Colon (tissue), 2 donors: ENCODE data around the gene HHIPL1.

Experiments
- FAIRE-seq: peaks from 2 replicates; lab custom pipeline; 2012; peaks lifted over from hg19 to GRCh38; lab: Jason Lieb, UNC
- donor health status: control.
- donor health status: control.

The HHIPL1 gene

DNA sequence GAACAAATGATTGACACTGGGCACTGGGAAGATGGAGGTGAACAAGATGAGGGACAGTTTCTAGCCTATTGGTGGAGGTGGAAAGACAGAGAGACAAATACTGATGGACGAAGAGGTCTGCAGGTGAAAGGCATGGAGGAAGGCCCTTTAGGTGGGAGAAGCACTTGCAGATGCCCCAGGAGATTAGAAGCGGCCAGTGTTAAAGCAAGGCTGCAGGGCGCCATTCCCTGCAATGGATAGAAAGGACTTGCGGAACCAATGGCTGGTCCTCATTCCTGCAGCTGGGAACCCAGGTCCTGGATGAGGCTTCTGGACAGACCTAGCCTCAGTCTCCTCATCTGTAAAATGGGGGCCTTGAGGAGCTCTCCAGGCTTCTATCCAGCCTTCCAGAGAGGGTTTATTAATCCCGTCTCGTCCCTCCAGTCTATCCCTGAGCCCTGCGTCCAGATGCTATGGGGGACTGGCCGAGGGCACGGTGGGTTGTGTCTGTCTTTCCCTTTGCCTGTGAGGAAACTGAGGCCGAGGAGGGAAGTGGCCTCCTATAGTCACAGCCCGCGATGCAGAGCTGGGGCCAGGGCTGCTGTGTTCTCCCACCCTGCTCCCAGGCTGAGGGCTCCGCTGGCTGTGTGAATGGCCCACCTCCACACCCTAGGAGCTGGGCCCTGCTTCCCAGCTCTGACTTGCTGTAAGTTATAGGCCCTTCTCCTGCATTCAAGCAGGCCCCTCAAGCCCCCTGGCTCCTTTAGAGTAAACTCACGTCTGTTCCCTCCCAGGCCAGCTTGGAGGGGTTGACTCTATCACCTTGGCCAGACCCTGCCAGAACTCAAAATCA is 72.1 kb downstream of the HHIPL1 start:
- FAIRE-seq, result no peak

DNA sequence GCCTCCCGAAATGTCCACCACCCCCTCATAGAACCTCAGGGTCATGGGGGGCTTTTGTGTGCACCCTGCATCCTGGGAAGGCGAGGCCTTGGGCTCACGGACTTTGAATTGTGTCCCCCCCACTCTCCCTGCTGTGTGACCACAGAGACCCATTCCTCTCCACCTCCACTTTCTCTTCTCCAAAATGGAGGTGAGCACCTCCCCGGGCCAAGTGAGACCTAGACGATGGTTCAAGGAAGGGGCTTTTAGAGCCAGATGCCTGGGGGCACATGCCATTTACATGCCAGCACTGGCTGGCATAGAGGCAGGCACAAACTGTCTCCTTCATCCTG is 72.7 kb downstream of the HHIPL1 start:
- no peak for FAIRE-seq

DNA sequence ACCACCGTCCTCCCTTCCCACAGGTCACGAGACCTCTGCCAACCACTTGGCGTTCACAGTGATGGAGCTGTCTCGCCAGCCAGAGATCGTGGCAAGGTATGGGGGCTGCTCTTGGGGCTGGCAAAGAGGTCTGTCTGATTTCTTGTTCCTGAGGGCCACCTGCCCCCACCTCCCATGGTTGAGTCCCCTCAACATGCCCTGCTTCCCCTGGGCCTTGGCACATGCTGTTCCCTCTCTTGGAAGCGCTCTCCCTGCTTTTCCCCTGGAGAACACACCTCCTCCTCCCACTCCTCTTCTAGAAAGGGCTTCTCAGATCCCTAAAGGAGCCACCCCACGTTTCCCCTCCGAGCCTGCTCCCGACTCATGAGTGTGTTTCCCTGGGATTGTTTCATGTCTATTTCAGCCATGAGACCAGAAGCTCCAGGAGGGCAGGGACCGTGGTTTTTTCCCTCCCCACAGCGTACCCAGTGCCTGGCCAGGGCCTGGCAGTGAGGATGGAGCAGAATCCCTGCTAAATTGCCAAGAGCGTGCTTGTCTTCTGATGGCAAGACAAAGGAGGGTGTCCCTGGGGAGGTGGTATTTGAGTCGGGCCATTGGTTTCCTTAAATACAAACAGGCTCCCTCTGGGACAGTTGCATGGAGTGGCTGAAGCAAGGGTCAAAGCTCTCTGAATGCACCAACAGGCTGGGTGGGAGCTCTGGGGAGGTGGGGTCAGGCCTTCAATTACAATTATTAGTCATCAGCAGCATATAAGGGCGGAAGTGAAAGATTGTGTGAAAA is 73.3 kb downstream of the HHIPL1 start:
- no peak for FAIRE-seq

DNA sequence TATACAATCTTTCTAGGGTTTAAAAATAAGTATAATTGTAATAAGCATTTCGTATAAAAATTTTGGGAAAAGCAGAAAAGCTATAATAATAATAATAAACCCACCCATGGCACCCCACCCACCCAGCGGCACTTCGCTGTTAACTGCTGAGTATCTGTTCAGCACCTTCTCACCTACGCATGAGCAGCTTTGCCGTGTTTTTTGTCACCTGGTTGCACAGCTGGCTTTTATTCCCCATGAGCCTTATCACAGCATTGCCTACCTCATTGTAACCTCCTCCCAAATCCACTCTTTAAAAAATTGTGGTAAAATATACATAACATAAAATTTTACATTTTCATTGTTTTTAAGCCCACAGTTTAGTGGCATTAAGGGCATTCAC is 73.9 kb downstream of the HHIPL1 start:
- no peak for FAIRE-seq

DNA sequence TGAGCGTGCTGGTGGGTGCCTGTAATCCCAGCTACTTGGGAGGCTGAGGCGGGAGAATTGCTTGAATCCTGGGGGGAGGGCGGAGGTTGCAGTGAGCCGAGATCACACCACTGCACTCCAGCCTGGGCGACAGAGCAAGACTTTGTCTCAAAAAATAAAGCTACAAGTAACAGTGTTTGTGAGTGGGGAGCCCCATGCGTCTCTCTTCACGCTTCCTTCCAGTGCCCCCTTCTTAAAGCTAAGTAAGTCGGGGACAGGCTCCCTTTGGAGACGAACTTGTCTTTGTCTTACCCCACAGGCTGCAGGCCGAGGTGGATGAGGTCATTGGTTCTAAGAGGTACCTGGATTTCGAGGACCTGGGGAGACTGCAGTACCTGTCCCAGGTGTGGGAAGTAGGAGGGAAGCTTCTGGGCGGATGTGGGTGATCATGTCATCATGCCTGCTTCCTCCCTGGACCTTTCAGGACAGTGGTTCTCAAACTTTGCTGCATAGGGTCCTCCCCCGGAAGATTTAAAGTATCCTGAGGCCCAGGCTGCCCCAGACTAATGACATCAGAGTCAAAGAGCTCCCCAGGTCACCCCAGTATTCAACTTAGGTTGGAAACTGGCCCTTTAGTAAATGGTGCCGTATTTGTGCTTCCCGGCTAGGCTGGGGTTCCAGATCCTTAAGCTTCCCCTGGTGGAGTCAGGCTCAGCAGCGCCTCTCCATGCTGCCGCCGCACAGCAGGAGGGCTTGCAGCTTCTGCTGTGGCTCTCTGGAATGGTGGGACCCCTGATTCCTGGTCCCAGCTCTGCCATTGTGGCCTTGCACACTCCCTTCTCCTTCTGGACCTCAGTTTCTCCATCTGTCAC is 76.2 kb downstream of the HHIPL1 start:
- no peak for FAIRE-seq

DNA sequence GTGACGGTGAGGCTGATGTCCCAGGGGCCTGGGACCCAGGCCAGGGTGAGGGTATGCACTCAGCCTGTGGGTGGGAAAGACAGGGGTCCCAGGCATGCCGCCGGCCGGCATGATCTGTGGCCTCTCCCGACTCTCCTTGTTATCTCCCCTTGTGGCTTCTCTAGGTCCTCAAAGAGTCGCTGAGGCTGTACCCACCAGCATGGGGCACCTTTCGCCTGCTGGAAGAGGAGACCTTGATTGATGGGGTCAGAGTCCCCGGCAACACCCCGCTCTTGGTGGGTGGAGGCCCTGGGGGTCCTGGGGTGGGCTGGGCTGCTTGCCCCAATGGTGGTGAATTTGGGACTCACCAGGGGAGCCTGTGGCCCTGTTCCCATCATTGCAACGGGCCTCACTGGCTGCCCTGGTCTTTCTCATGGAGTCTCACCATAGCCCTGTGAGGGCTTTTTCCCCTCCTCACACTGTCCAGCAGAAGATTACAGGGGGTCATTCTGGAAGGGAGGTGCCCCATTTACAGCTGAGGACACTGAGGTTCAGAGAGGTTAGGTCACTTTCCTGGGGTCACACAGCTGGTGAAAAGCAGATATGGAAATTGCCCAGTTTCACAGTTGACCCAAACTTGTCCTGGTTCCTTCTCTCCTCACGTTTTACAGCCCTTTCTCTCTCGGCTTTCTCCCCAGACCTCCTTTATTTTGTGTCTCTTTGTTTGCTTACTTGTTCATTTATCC is 77.0 kb downstream of the HHIPL1 start:
- FAIRE-seq, result no peak

DNA sequence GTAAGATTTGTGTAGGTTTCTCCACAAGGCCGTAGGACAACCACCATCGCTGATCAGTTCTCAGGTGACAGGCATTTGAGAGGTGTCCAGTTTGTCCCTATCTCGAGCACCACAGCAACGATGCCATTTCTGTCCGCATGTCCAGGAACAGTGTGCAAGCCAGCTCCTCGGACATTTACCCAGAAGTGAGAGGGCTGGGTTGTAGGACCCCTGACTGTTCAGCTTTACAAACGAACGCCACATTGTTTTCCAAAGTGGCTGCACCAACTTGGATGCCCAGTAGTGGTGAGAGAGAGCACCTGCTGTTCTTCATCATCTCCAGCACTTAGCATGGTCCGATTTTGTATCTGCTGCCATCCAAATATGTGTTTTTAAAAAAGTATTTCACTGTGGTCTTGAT is 77.8 kb downstream of the HHIPL1 start:
- no peak for FAIRE-seq

DNA sequence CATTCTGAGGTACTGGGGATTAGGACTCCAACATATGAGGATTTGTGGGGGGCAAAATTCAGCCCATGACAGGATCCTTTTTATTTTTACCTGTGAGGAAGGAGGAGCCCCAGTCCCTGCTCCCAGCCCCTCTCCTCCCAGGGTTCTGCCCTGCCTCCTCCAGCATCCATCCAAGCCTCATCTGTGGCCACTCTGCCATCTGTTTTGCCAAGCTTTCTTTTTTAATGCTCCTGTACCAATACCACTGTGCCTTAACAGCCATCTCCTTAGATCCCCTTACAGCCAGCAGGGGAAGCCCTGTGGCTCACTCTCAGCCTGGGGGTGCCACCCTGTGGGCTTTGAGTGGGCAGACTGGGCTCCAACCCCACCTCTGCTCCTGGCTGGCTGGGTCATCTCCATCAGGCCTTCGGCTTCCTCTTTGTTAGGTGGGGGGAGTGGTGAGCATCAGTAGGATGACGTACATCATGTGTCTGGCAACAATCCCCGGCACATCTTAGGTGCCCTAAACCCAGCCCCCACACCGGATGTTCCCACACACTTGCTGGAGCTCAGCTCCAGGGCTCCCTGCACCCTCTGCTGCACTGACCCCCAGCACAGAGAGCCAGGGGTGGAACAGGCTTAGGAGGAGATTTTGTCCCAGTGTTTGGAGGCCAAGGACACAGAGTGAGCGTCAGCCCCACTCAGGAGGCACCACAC is 79.4 kb downstream of the HHIPL1 start:
- FAIRE-seq, result no peak

DNA sequence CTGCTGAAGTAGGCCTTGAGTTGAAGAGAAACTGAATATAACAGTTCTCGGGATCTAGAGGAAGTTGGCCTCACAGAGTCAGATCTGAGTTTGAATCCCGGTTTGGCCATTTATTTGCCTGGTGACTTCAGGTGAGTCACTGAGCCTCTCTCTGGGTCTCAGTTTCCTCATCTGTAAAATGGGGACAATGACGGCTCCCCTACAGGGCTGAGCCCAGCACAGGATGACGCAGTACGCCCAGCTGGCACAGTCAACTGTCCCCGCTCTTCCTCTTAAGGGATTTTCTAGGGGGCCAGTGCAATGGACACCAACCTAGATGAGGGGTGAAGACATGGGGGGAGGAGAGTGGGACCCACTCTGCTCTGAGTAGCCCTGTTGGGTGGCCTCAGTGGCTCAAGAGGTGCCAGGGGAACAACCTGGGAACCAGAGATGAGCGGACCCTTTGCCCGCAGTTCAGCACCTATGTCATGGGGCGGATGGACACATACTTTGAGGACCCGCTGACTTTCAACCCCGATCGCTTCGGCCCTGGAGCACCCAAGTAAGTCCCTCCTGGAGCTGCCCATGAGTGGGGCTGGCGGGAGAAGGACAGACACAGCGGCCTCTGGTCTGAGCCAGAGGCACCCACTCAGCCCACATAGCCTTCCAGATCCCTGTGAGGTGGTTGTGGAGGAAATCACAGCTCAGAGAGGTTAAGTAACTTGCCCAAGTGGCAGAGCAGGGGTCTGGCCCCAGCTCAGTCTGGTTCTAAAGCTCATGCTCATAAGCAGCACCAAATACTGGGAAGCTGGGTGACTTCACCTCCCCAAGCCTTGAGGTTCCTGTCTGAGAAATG is 80.2 kb downstream of the HHIPL1 start:
- FAIRE-seq, result no peak

DNA sequence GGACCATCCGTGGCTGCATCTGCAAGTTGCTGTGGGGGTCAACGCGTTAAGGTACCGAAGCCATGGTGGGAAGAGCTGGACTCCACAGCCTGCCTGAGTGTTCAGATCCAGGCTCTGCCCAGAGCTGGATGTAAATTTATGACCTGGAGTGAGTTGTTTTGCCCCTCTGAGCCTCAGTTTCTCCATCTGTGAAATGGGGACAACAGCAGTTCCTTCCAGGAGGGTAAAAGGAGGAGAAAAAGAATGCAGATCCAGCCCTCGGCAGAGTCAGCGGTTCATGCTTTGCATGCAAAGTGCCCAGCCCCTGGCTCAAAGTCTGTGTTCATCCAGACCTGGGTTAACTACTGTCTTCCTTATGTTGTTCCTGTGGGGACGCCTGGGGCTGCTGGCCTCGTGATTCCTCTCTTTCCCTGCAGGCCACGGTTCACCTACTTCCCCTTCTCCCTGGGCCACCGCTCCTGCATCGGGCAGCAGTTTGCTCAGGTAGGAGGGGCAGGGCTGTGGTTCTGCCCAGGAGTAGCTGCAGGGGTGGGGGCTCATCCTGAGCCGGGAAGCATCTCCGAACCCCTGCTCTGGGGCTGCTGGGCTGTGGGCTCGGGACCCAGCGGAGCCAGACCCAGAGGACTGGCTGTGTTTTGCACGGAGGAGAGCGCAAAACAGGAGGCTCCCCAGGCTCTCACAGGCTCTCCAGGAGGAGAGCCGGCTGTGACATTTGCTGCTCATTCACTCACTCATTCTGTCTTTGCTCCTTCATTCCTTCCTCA is 81.0 kb downstream of the HHIPL1 start:
- FAIRE-seq, result no peak

DNA sequence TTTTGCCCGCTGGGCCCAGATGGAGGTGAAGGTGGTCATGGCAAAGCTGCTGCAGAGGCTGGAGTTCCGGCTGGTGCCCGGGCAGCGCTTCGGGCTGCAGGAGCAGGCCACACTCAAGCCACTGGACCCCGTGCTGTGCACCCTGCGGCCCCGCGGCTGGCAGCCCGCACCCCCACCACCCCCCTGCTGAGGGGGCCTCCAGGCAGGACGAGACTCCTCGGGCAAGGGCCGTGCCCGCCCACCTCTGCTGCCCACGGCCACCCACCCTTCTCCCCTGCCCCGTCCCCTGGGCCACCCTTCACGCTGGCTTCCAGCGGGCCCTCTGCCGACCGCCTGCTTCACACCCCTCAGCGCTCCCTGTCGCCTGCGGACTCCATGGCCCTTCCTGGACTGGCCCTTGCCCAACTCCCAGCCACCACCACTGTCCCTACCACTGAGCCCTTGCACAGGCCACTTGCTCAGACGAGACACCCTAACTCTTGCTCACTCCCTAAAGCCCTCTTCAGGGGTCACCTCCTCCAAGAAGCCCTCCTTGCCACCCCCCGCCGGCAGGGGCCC is 81.7 kb downstream of the HHIPL1 start:
- FAIRE-seq, result no peak

DNA sequence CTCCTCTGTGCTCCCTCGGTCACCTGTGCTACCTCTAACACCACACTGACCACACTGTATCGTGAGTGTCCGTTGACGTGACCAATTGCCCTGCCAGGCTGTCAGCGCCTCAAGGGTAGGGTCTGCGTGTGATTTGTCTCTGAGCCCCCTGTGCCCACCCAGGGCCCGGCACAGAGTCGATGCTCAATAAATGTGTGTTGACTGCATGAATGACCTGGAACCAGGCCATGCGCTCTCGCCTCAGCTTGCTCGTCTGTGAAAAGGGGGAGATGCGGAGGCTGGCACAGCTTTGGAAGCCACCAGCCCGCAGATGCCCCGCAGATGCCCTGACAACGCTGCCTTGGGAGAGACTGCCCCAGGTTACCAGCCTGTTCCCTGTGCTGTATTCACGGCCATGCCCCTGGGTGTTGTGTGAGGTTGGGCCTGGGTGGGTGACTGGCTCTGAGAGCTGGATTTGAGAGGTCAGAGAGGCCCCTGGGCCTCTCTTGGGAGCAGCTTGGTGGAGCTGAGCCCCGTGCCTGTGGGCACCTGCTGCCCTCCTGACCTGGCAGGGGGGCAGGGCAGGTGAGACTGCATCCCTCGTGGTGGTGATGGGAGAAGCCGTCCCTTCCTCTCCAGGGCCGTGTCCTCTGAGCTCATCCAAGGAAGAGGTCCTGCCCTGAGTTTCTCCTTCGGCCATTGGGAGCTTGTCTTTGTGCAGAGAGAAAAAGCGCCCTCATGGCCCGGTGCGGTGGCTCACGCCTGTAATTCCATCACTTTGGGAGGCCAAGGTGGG is 82.4 kb downstream of the HHIPL1 start:
- no peak for FAIRE-seq

DNA sequence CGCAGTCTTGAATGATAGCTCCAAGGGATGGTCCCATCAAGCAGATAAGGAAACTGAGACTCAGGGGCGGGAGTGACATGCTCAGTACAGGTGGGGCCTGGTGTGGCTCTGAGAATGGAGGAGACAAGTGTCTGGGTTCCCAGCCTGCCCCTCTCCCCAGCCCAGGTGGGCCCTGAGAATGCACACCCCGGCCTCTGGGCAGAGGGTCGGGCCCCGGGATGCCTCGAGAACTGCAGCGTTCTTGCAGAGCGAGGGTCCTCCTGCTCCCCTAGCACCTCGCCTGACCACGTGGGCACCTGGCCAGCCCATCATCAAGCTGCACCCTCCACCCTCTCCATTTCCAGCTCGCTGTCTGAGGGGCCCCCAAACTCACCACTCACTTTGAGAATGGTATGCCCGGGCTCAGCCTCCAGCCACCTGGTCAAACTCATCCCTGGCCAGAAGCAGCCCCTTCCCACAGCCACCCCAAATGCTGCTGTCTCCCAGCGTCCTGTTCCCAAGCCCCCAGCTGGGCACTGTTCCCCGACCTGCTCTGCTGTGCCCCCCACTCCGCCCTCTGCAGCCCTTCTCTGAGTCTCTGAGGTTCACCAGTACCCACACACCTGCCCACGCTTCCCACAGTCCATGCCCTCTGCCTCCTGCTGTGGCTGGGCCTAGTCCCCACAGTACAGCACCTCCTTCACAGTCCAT is 83.4 kb downstream of the HHIPL1 start:
- FAIRE-seq, result no peak

DNA sequence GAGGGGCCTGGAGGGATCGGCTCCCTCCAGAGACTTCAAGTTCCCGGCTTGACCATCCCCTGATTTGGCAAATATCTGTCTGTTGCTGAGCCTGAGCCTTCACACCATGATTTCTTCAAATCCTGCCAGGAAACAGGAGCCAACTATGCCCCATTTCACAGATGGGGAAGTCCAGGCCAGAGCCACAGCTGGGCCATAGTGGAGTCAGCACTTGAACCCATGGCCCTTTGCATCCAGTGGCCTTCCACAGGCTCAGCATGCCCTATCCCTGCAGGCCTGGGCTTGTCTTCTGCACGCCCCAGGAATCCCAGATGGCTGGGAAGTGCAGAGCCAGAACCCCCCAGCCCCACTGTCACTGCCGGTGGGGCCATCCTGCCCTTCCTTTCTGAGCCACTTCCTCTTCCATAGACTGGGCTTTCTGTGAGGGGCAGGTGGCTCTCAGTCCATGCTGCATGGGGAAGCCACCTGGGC is 84.1 kb downstream of the HHIPL1 start:
- FAIRE-seq, result no peak
